Measurements from ENCODE around the gene ADAMTS15. TPM values are rescaled to one million over a fixed set of nuclear protein-coding genes. Genes with fewer than 3 reads are reported as not detected.

Gene ADAMTS15
- total RNA-seq, 4 donors from 2014 or later = 26.3 to 49.6 (median 34.5) TPM

DNA sequence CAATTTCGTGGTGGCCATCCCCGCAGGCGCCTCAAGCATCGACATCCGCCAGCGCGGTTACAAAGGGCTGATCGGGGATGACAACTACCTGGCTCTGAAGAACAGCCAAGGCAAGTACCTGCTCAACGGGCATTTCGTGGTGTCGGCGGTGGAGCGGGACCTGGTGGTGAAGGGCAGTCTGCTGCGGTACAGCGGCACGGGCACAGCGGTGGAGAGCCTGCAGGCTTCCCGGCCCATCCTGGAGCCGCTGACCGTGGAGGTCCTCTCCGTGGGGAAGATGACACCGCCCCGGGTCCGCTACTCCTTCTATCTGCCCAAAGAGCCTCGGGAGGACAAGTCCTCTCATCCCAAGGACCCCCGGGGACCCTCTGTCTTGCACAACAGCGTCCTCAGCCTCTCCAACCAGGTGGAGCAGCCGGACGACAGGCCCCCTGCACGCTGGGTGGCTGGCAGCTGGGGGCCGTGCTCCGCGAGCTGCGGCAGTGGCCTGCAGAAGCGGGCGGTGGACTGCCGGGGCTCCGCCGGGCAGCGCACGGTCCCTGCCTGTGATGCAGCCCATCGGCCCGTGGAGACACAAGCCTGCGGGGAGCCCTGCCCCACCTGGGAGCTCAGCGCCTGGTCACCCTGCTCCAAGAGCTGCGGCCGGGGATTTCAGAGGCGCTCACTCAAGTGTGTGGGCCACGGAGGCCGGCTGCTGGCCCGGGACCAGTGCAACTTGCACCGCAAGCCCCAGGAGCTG lies 24.8 kb downstream of the ADAMTS15 start:
- no peak for ATAC-seq (ENCODE audit: low FRiP score)
- TF ChIP-seq CTCF (IDR thresholded peaks at IDR 0.05) = no peak
- no peak for DNase-seq (ENCODE audit: low spot score)

- TF ChIP-seq CTCF (IDR thresholded peaks at IDR 0.05) = no peak
- DNase-seq (ENCODE audit: low spot score) = no peak
- no peak for ATAC-seq (ENCODE audit: low FRiP score)
Measured at GRCh38 chr11:130473795-130474377, 25.4 kb downstream of the ADAMTS15 start.

DNA sequence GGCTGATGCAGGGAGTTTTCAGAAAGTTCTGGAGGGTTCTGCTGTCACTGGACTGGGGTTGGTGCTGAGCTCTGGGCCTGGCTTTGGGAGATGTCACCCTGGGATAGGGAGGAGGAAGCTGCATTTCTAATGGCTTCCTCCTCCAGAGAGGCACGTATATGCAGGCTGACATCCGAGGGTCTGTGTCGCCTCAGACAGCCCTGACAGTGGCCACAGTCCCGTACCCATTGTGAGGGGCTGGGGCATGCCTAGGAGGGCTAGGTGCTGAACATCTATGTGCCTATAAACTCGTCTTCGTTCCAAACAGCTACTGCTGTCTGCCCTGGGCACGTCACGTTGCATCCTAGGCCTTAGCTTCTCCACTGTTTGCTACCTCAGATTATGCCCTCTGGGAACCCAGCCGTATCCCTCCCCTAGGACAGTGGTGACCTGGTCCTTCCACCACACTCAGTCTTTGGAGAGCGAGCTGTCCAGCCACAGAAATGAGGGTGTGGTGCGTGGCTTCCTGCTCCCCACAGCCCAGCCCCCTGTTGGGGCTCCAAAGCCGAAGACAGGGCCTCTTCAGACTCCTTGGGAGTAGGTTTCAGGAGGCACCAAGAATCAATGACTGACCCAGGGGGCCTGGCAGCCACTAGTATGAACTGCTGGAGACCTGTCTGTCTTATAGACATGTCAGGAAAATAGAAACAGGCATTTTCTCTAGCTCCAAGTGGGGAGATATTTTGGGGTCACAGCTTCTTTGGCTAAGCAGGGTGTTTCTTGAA lies 26.4 kb downstream of the ADAMTS15 start:
- ATAC-seq (ENCODE audit: low FRiP score) (no peak), DNase-seq (ENCODE audit: low spot score) (no peak)
- TF ChIP-seq CTCF (IDR thresholded peaks at IDR 0.05) = no peak

- no peak for TF ChIP-seq CTCF (IDR thresholded peaks at IDR 0.05)
- no peak for ATAC-seq (ENCODE audit: low FRiP score)
- no peak for DNase-seq (ENCODE audit: low spot score)
Measured at GRCh38 chr11:130475426-130476053, 27.1 kb downstream of the ADAMTS15 start.

DNA sequence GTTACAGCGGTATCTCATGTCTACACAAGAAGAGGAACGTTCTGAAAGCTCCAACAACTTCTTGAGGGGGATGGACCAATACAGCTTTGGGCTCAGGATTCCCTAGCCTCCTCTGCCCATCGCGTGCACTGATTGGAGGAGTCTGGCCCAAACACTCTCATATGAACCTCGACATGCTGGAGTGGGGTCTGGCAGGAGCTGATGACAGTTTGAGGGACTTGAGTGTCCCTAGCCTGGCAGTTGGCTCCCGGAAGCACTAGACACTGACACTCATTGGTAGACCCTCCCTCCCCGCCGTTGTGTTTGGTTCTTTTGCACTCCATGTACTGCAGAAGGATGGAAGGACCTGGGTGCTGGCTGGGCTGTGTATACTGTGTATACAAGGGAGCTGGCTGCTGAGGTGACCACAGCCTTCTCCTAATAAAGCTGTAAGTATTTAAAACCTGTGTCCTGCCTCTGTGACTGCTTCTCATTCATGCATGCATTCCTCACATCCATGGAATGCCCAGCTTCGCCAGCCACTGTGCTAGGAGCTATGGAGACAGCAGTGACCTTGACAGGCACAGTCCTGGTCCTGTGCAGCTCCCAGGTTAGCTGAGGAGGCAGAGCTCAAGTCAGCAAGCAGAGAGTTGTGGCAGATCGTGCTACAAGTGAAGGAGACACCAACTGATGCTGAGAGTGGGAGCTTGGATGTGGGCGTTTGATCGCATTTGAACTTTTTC lies 27.9 kb downstream of the ADAMTS15 start:
- no peak for DNase-seq (ENCODE audit: low spot score)
- TF ChIP-seq CTCF (IDR thresholded peaks at IDR 0.05) = no peak
- no peak for ATAC-seq (ENCODE audit: low FRiP score)

GRCh38 chr11:130476922-130477491 lies 28.6 kb downstream of the ADAMTS15 start:
- ATAC-seq (ENCODE audit: low FRiP score) (no peak), DNase-seq (ENCODE audit: low spot score) (no peak)
- TF ChIP-seq CTCF (IDR thresholded peaks at IDR 0.05) = no peak

Measured in omental fat pad (tissue), 4 donors.